ENCODE measurements around the gene CHST12.

The CHST12 gene

GRCh38 chr7:2369139-2369538 is 34.3 kb upstream of the CHST12 start:
- Histone ChIP-seq H3K4me1 (no peaks in the 10 kb centered on the region), H3K4me3 (ENCODE audit: low read depth, low read length) (no peak overlapping the region), H3K27me3 (no peaks in the 10 kb centered on the region), H3K9me3 (no peaks in the 10 kb centered on the region), H3K36me3 (peaks cover 98% of the 10 kb centered on the region)
- DNase-seq: no peak
- TF ChIP-seq CTCF (IDR thresholded peaks at IDR 0.05; ENCODE audit: low read depth, low read length): no peak

GRCh38 chr7:2371329-2371728 is 32.1 kb upstream of the CHST12 start:
- Histone ChIP-seq H3K36me3 (peaks cover 98% of the 10 kb centered on the region), H3K4me1 (no peaks in the 10 kb centered on the region), H3K9me3 (no peaks in the 10 kb centered on the region), H3K27me3 (no peaks in the 10 kb centered on the region), H3K4me3 (ENCODE audit: low read depth, low read length) (no peak overlapping the region)
- no peak for DNase-seq
- TF ChIP-seq CTCF (IDR thresholded peaks at IDR 0.05; ENCODE audit: low read depth, low read length): no peak

DNA sequence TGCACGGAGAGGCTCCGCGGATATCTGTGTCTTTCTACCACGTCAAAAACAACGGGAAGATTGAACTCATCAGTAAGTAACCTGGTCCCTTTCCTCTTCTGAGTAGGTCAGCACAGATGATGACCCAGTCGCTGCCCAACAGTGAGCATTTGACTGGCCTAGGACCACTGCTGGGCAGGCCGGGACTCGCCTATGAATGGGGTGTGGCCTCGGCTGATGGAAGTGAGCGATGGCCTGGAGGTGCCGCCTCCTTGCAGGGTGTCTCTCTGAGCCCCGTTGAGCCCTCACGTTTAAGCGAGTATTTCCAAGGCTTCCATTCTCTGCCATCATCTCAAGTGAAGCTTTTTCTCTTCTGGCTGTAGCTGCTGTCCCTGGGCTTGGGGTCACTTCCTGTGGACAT is 30.7 kb upstream of the CHST12 start:
- H3K4me1 ChIP-seq: no peaks in the 10 kb centered on the region
- H3K36me3 ChIP-seq: peaks cover 95% of the 10 kb centered on the region
- no peak overlapping the region for H3K4me3 ChIP-seq (ENCODE audit: low read depth, low read length)
- no peak for TF ChIP-seq CTCF (IDR thresholded peaks at IDR 0.05; ENCODE audit: low read depth, low read length)
- H3K9me3 ChIP-seq: no peaks in the 10 kb centered on the region
- no peak for DNase-seq
- H3K27me3 ChIP-seq: no peaks in the 10 kb centered on the region

DNA sequence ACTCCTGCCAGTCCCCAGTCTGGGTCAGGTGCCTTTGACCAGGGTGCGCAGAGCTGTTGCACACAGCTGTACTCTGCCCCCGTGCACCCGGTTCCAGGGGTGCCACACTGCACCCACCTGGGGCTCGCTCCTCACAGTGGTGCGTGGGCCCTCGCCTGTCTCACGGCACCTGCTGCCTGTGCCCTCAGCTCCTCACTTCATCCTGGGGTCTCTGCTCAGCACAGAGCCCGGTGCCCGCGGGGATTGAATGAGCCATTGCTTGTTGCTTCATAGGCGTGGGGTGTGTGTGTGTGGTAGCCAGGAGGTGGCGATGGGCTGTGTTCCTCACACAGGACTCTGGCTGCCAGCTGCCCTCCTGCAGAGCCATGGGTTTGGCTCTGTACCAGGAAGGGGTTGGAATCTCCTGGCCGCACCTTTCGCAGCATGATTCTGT is 30.3 kb upstream of the CHST12 start:
- no peak overlapping the region for H3K4me3 ChIP-seq (ENCODE audit: low read depth, low read length)
- peaks cover 91% of the 10 kb centered on the region for H3K36me3 ChIP-seq
- no peaks in the 10 kb centered on the region for H3K27me3 ChIP-seq
- no peaks in the 10 kb centered on the region for H3K4me1 ChIP-seq
- no peak for DNase-seq
- TF ChIP-seq CTCF (IDR thresholded peaks at IDR 0.05; ENCODE audit: low read depth, low read length): 0 out of 2 replicates have a peak, but pooled peaks have one; percentile 2
- no peaks in the 10 kb centered on the region for H3K9me3 ChIP-seq

DNA sequence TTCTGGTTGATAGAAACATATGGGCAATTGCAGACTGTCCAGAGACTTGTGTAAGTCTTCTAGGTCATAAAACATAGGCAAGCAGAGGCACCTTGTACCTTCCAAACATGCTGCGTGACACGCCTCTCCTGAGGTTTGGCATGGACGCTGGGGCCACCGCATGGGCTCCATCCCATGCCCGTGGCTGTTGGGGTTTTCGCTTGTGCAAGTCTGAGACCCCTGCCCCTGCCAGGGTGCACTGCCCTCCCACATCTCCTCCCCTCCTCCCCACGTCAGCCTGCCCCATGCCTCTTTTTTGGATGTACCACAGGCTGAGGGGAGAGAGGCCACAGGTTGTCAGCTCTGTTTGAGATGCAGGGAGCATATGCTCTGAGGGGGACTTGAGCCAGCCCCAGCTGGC is 29.8 kb upstream of the CHST12 start:
- no peak overlapping the region for H3K4me3 ChIP-seq (ENCODE audit: low read depth, low read length)
- no peaks in the 10 kb centered on the region for H3K4me1 ChIP-seq
- H3K36me3 ChIP-seq: peaks cover 88% of the 10 kb centered on the region
- DNase-seq: no peak
- no peaks in the 10 kb centered on the region for H3K9me3 ChIP-seq
- no peak for TF ChIP-seq CTCF (IDR thresholded peaks at IDR 0.05; ENCODE audit: low read depth, low read length)
- no peaks in the 10 kb centered on the region for H3K27me3 ChIP-seq

DNA sequence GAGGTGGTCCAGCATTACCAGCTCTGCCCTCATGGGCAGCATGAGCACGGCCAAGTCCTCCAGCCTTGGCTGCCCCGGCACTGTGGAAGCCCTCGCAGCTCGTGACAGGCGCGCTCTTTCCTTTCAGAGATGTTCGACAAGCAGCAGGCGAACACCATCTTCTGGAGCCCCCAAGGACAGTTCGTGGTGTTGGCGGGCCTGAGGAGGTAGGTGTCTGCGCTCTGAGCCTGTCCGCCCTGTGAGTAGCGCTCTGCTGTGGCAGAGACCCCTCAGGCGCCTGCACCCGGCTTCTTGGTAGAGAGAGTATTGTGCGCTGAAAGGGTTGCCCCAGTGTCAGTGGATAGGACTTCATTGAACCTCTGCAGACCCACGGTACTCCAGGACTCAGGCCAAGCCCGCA is 29.0 kb upstream of the CHST12 start:
- TF ChIP-seq CTCF (IDR thresholded peaks at IDR 0.05; ENCODE audit: low read depth, low read length): no peak
- DNase-seq: no peak
- Histone ChIP-seq H3K4me1 (no peaks in the 10 kb centered on the region), H3K27me3 (no peaks in the 10 kb centered on the region), H3K9me3 (no peaks in the 10 kb centered on the region), H3K4me3 (ENCODE audit: low read depth, low read length) (no peak overlapping the region), H3K36me3 (peaks cover 88% of the 10 kb centered on the region)

Measured in BE2C (cell line).